HG03060 (cell line): ENCODE results near the gene STUB1.

Experiments
- ATAC-seq: cut with Tn5 transposase; IDR thresholded peaks from one replicate; pipeline ENCODE4 v1.9.1; 2021; ENCODE audit warnings: low read depth, moderate number of reproducible peaks; ENCODE audit not compliant: unreplicated experiment

Gene STUB1

GRCh38 chr16:721765-722540 is 41.7 kb downstream of the STUB1 start:
- no peak for ATAC-seq

DNA sequence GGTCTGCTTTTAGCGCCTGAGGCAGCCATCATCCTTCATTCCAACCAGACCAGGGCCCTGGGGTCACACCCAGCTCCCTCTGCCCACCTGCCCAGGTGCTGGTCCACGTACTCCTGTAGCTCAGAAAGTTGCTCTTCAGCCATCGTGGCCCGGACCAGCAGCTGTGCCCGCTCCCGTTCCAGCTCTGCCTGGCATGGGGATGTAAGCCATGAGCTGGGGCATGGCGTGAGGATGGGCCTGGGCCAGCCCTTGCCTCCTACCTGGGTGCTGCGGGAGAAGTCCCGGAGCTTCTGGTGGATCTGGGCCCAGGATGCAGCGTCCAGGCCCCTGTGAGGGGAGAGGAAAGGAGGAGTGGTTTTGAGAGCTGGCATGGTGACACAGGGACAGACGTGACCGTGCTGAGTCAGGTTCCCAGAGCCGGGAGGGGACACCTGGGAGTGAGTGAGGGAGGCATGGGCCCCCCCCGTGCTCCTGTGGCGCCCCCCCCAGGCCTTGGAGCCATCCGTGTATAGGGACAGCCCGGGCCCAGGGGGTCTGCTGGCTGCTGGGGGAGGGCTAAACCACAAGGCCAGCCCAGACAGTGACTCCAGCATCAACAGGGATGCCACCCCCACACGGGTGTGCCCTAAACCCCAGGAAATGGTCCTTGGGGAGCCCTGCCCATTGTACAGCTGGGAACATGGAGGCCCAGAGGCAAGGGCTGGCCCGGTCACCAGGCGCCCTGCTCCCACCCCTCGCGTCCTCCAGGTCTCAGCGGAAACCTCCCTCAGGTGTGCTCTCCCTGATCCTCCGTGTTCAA is 42.8 kb downstream of the STUB1 start:
- no peak for ATAC-seq

DNA sequence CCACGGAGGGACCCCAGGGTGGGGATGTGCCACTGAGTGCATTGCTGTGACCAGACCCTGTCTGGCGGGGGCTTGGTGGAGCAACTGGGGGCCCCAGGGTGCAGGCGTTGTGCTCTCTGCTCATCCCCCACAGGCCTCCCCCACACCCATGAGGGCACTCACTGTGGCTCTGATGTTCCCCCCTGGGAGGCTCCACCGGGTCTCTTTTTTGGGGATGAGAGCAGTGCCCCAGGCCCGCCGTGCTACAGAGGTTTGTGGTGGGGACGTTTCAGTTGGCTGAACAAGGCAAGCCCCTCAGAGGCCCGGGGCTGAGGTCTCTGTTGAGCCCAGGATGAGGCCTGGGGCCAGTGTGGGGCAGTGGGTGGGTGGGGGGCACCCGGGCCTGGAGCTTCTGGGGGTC is 43.5 kb downstream of the STUB1 start:
- ATAC-seq, result no peak

DNA sequence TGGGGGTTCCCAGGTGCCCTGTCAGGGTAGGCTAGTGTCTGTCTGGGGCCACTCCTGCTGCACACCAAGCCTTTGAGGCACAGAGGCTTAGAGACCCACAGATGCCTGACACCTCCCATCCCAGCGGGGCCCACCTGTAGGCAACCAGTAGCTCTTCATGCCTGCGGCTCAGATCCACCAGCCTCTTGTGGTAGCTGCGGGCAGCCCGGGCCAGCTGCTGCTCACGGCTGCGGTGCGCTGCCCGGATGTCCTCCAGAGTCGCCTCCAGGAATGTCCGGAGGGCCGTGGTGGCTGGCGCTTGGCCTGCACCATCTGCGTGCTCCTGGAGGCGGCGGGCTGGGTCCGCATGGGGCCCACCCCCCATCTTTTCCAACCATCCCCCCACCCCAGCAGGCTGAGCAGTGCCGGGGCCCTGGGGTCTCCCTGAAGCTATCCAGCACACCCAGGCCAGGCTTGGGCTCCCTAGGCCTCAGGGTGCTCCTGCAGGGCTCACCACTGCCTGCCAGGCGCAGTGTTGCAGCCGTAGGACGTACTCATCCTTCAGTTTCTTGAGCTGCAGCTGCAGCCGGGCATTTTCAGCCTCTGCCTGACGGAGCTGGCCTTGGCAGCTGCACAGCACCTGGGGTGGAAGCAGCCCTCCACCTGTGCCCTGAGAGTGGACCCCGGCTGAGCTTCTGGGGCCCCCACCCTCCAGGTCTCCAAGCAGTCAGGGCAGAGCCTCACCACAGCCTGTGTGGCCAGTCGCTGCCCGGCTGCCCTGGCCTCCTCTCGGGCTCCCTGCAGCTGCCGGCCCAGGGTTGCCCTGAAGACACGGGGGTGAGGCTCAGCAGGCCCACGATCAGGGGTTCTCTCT is 44.2 kb downstream of the STUB1 start:
- no peak for ATAC-seq

DNA sequence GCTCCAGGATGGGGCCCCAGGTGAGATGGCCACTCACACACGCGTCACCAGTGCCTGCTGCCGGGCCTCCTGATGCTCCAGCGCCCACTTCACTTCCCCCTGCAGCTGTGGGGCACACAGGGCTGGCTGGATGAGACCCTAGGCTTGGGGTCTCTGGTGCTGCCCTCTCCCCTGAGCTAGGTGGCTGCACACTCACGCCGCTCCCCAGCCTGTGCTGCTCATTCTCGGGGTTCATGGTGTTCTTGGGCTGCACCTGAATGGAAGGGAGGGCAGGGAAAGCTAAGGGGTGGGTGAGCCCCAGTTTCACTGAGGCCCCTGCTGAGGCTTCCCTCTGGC is 44.8 kb downstream of the STUB1 start:
- no peak for ATAC-seq

DNA sequence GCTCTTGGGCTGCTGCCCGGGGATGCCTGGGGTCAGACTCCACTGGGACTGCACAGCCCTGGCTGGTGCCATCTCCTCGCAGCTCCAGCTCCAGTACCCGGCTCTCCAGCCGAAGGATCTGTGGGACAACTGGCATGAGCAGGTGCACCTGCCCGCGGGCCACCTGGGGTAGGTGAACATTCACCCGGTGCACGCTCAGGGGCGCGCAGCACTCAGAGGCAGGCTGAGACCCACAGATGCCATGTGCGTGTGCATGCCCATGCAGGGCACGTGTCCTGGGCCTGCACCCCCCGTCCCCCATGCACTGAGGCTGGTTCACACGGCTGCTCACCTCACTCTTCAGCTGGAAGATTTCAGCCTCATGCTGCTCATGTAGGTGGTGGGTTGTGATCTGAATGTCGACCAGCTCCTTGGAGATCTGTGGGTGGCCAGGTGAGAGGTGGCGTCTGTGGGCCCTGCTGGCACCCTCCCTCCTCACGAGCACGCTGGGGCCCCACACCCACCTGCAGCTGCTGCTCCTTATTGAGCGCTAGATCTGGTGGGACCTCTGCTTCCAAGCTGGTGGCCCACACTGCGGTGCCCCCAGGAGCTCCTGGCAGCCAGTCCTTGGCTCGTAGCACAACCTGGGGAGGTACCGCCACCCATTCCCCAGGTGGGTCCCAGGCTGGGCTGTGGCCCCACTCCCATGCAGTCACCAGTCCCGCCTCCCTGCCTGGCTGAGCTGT is 45.4 kb downstream of the STUB1 start:
- no peak for ATAC-seq

DNA sequence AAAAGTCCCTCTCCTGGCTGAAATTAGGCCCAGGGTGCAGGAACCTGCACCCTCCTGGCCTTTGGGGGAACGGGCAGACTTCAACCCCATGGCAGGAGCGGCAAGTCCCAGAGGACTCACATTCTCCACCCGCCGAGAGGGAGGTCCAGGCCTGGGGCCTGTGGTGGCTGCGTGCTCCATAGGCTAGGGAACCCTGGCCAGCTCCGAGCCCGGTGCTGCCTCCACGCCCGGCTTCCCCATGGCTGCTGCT is 45.9 kb downstream of the STUB1 start:
- ATAC-seq, result no peak

DNA sequence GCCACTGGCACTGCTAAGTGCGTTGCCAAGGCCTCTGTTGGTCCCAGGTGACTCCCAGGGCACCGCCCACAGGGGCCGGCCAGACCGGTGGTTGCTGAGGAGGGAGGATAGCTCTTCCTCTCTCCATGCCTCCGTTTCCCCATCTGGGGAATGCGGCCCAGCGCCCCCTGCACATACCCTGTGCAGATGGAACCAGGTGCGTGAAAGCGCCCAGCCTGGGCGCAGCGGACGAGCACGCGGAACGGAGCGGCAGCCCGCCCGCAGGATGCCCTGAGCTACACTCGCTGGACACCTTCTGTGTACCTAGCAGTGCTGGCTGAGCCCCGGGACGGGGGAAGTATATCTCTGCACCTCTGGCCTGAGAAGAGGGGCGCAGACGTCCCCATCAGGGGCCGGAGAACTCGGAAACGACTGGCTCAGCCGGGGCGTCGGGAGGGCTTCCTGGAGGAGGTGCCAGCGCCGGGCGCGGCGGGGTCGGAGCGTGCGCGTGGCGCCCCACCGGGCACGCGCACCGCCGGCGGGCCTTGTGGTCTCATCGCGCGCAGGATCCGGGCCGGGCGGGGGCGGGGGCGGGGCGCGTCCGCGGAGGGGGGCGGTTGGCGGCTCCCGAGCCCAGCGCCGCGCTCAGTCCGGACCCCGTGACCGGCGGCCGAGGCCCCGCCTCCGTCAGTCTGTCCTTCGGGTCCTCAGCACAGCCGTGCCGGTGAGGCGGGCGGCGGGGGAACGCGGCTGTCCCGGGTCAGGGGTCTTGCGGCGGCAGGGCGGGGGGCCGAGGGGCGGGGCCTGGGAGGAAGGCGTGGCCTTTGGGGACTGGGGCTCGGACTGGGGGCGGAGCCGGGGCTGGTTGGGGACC is 46.5 kb downstream of the STUB1 start, which contains the start of the genes CCDC78 and HAGHL:
TSS of gene CCDC78 (minus strand) at position 6 of the 853 bp plus-strand sequence. CDS start 76 bp downstream, outside the sequence.
TSS of gene HAGHL (plus strand) at position 669 of the 853 bp plus-strand sequence. CDS start 404 bp downstream, outside the sequence.
- ATAC-seq, result no peak

GRCh38 chr16:727291-727977 is 47.2 kb downstream of the STUB1 start:
- no peak for ATAC-seq

DNA sequence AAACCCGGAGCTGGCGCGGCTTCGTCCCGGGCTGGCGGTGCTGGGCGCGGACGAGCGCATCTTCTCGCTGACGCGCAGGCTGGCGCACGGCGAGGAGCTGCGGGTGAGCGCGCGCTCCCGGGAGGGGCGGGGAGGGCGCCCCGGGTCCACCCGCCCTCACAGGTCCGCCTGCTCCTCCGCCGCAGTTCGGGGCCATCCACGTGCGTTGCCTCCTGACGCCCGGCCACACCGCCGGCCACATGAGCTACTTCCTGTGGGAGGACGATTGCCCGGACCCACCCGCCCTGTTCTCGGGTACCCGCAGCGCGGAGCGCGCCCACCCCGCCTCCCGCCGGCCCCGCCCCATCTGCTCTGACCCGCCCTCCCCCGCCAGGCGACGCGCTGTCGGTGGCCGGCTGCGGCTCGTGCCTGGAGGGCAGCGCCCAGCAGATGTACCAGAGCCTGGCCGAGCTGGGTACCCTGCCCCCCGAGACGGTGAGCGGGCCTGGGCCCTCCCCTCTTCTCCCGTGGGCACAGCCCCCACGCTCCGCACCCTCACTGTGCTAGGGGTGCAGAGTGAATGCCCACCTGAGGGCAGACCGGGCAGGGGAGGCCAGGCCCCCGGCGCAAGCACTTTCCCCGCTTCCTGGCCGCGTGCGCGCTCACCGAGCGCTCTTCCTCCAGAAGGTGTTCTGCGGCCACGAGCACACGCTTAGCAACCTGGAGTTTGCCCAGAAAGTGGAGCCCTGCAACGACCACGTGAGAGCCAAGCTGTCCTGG is 48.1 kb downstream of the STUB1 start:
- no peak for ATAC-seq

- no peak for ATAC-seq
Observed at GRCh38 chr16:728890-729744, 48.9 kb downstream of the STUB1 start.

- no peak for ATAC-seq
Observed at GRCh38 chr16:729768-730665, 49.8 kb downstream of the STUB1 start.

DNA sequence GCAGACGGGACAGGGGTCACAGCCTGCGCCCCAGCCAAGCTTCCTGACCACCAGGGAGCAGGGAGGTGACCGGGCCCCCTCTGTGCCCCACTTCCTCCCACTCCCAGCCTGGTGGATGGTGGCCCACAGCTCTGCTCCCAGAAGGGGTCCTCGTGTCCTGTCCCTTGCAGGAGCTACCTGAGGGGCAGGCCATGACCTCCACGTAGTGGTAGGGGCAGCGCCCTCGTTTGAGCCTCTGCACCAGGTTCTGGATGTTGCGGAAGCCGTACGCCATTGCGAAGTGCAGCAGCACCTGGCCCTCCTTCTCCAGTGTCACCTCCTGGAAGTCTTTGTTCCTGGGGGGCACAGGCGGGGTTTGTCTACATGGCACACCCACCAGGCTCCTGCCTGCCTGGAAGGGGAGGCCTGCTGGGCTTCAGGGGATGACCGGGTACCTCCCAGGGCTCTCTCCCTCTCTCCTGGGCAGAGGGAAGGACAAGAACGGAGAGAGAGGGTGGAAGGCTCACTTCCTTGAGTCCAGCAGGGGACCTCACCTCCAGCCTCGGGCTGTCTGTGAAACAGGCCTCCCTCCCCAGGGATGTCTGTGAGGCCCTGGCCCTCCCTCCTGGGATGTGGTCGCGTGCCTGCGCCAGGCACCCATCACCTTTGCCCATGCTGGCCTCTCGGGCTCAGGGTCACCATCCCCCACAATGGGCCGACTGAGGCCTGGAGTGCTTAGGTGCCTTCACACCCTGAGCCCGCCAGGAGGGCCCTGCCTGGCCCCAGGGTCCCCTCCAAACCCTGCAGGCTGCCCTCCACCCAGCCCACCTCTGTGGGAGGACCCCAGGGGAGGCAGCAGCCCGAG is 50.7 kb downstream of the STUB1 start:
- ATAC-seq, result no peak

GRCh38 chr16:732332-732731 is 52.1 kb downstream of the STUB1 start:
- ATAC-seq, result no peak
